HG02970 (cell line): ENCODE results near the gene CCND1.

Experiments
- ATAC-seq: cut with Tn5 transposase; IDR thresholded peaks from one replicate; pipeline ENCODE4 v1.9.1; 2021; ENCODE audit warnings: mild to moderate bottlenecking, moderate library complexity, moderate number of reproducible peaks; ENCODE audit not compliant: unreplicated experiment, low FRiP score

The CCND1 gene

DNA sequence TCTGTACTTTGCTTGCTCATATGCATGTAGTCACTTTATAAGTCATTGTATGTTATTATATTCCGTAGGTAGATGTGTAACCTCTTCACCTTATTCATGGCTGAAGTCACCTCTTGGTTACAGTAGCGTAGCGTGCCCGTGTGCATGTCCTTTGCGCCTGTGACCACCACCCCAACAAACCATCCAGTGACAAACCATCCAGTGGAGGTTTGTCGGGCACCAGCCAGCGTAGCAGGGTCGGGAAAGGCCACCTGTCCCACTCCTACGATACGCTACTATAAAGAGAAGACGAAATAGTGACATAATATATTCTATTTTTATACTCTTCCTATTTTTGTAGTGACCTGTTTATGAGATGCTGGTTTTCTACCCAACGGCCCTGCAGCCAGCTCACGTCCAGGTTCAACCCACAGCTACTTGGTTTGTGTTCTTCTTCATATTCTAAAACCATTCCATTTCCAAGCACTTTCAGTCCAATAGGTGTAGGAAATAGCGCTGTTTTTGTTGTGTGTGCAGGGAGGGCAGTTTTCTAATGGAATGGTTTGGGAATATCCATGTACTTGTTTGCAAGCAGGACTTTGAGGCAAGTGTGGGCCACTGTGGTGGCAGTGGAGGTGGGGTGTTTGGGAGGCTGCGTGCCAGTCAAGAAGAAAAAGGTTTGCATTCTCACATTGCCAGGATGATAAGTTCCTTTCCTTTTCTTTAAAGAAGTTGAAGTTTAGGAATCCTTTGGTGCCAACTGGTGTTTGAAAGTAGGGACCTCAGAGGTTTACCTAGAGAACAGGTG lies 11.1 kb downstream of the CCND1 start:
- no peak for ATAC-seq

DNA sequence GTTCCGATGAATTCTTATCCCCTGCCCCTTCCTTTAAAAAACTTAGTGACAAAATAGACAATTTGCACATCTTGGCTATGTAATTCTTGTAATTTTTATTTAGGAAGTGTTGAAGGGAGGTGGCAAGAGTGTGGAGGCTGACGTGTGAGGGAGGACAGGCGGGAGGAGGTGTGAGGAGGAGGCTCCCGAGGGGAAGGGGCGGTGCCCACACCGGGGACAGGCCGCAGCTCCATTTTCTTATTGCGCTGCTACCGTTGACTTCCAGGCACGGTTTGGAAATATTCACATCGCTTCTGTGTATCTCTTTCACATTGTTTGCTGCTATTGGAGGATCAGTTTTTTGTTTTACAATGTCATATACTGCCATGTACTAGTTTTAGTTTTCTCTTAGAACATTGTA lies 12.0 kb downstream of the CCND1 start:
- no peak for ATAC-seq

DNA sequence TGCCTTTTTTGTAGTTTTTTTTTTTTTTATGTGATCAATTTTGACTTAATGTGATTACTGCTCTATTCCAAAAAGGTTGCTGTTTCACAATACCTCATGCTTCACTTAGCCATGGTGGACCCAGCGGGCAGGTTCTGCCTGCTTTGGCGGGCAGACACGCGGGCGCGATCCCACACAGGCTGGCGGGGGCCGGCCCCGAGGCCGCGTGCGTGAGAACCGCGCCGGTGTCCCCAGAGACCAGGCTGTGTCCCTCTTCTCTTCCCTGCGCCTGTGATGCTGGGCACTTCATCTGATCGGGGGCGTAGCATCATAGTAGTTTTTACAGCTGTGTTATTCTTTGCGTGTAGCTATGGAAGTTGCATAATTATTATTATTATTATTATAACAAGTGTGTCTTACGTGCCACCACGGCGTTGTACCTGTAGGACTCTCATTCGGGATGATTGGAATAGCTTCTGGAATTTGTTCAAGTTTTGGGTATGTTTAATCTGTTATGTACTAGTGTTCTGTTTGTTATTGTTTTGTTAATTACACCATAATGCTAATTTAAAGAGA lies 12.5 kb downstream of the CCND1 start:
- ATAC-seq: no peak

DNA sequence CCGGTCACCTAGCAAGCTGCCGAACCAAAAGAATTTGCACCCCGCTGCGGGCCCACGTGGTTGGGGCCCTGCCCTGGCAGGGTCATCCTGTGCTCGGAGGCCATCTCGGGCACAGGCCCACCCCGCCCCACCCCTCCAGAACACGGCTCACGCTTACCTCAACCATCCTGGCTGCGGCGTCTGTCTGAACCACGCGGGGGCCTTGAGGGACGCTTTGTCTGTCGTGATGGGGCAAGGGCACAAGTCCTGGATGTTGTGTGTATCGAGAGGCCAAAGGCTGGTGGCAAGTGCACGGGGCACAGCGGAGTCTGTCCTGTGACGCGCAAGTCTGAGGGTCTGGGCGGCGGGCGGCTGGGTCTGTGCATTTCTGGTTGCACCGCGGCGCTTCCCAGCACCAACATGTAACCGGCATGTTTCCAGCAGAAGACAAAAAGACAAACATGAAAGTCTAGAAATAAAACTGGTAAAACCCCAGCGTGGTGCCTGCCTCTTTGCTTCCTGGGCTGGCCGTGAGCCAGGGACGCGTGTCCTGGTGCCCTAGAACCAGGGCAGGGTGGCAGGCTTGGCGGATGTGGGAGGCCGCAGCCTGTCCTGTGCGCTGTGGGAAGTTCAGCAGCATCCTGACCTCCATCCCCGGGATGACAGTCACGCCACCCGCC lies 13.2 kb downstream of the CCND1 start:
- no peak for ATAC-seq

DNA sequence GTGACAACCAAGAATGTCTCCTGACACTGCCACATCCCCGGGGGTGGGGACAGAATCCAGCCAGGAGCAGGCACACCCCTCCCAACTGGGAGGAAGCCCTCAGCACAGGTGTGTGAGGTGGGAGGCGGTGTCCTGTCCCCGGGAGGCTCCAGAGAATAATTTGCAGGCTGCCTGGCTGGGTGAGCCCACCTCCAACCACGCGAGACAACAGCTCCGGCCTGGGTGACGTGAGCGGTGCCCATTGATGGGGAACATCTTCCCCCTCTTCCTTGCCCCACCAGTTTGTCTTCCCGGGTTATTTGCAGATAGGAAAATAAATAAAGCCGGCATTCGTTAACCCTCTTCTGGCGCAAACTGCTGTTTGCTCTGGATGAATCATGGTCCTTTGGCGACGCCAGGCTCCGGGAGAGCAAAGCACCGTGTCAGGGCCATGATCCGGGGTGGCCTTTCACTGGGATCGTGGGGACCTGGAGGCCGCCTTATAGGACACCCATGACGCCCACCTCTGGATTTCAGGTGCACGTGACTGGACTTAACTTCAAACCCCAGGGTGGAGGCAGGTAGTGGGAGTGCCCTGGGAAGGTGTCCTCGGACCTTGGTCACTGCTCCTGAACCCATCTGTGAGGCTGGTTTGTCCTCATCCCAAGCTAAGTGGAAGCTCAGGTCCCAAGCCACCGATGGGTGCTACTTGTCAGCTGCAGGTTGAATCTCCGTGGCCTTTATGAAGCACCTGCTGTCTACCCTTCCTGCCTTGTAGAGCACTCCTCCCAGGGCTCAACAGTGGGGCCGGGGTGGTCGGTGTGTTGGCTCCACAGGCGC lies 13.9 kb downstream of the CCND1 start:
- no peak for ATAC-seq

DNA sequence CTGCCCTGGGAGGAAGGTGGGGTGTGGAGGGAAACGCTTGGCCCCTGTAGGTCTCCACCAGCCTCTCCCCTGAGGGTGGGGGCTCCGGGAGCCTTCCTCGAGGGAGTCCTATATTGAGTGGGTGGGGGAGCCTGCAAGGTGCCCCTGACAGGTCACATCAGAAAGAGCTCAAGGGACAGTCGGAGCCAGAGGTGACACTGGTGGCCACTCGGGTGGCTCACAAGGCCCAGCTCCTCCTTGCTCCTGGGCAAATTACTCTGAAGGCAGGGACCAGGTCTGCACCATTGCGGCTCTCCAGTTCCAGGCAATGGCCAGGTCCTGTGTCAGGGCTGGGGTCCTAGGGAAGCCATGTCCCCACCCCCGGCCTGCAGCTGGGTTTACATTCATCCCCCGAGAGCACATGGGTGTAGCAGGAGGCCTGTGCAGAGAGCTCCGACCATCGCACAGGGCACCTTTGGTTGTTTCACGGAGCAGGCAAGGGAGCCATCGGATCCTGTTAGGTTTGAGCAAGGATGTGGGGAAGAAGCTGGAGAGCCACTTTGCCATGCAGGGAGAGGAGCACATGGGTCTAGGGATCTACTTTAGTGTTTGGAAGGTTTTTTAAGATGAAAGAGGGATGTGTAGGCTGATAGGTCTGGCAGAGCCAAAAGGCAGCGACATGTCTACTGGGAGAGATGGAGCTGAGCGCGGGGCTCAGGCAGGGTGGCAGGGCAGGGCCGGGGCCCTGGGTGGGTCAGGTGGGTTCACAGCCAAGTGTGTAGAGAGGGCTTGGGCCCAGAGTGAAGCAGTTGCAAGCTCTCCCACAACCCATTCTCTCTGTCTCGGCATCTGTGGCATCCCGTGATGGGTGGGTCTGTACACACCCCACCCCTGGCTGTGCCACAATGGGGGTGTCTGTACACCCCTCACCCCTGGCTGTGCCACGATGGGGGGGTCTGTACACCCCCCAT lies 14.8 kb downstream of the CCND1 start:
- no peak for ATAC-seq

DNA sequence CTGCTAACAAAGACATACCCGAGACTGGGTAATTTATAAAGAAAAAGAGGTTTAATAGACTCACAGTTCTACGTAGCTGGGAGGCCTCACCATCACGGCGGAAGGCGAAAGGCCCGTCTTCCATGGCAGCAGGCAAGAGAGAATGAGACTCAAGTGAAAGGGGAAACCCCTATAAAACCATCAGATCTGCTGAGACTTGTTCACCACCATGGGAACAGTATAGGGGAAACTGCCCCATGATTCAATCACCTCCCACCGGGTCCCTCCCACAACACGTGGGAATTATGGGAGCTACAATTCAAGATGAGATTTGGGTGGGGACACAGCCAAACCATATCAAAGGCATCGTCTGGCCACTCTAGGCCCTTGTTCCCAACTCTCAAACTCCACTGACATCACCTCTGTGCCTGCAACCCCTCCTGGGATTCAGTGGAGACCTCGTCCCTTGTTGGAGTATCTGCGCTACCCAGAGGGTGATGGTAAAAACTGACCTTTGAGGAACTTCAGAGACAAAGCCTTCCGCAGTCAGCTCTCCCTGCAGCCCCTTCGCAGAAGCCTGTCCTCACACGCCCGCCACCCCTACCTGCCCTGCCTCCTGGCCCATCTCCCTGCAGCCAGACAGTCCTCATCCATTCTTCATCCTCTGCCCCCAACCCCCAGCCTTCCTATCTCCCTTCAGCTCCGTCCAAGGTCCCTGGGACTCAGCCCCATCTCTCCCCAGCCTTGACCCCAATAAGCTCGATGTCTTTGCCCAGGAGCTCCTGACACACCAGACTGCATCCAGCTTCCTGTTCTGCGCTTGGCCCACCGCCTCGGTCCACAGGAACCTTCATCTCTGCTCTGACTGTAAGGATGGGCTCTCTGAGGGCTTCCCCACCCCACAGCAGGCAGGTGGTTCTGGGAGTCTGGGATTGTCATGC lies 15.8 kb downstream of the CCND1 start:
- no peak for ATAC-seq

DNA sequence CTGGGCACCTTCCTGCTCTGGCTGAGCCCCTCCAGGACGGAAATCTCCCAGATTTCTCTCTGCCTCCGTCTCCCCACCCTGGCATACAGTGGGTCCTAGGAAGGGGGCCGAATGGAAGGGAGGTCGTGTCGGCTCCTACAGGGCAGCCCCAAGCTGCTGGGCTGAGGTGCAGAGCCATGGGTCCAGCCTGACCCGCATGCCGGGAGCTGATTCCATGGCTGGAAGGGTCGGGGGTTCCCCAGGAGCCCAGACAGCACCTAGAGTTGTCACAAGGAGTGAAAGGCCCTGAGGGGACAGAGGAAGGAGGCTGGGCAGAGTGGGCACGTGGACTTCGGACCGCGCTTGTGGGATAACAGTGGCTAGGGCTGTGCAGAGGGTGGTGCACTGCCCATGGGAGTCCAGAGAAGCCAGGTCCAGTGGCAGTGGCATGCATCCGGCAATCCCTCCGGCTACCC lies 16.5 kb downstream of the CCND1 start:
- ATAC-seq: no peak

DNA sequence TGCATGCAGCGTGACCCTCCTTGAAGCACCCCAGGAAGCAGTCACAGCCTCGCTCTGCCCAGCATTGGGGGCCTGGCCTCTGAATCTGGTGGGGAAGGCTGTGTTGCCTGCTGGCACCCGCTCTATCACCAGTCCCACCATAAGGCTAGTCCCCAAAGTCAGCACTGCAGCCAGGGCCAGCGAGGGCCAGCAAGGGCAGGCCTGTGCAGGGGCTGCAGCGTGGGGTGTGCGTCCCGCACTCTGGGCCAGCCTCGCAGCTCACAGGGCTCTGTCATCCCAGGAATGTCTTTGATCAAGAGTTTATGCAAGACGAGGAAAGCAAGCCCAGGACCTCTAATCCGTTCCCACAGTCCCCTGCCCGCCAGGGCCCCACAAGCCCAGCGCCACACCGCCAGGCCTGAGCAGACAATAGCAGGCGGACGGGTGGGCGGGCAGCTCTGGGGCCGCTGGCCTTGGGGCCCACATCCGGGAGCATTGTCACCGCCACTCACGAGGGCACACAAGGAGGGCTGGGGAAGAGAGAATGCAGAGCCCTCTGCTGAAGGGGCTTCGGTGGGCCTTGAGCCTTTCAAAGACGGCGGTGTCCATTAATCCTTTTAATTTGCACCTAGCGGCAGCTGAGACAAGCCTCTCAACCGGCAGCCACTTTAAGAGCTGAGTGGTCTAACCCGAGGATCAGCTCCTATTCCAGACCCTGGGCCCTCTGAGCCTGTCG lies 17.1 kb downstream of the CCND1 start:
- no peak for ATAC-seq

DNA sequence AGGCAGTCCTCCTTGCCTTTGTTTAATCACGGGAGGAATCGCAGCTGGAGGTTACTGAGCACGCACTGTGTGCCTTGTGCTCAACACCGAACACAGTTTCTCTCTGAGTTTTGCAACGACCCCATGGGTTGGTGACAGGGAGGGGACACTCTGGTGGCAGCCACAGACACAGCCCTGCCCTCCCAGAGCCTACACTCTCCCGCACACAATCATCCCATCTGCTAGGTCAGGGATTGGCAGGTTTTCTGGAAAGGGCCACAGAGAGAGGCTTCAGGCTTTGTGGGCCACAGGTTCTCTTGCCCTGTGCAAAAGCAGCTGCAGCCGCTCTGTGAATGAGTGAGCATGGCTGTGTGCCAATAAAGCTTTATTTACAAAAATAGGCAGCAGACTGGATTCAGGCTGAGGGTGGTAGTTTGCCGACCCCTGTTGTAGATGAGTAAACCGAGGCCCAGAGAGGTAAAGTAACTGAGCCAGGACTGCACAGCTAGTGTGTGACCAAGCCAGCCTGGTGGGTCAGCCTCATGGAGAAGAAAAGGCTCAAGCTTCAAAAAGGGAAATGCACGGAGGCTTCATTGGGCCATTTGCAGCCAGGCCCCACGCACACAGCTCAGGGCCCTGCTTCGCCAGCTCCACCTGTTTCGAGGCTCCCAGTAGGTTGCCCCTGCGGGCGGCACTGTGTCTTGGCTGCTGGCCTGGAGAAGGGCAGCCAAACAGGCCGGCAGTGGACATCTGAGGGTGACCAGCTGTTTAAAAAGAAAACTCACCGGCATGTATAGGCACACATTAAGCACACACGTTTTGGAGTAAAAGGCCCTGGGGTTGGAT lies 17.9 kb downstream of the CCND1 start:
- no peak for ATAC-seq

DNA sequence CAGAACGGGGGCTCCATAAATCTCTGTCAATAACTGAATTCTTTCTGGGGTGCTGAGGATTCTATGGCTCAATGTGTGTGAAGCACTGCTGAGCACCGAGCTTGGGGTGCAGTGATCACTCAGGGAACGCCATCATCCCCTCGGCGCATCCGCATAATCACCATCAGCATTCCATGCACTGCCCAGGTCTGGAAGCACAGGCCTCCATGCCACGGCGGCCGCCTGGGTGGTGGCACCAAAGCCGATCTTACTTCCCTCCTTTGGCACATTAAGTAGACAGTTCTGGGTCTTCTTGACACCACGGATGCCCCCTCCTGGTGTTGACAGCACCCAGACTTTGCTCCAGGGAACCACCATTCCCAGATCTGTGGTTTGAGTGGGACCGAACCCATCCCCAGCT lies 18.6 kb downstream of the CCND1 start:
- ATAC-seq: no peak

DNA sequence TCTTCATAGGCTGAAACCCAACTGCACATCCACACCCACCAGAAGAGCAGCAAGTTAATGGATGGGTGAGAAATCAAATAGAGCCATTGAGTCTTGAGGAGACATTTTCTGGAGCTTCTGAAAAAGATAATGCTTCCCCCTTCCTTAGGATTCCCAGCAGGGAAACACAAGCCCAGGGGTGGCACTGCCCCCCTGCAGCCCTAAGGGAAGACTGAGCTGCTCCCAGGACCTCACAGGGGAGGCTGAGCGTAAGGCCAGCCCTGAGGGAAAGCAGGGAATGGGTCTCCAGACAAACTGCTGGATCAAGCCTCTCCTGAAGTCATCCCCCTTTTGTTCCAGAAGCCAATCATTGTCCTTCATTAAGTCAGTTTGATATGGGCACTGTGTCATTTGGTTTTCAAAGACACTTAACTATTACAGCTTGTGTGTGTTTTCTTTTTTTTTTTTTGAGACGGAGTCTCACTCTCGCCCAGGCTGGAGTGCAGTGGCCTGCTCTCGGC lies 19.1 kb downstream of the CCND1 start:
- no peak for ATAC-seq

DNA sequence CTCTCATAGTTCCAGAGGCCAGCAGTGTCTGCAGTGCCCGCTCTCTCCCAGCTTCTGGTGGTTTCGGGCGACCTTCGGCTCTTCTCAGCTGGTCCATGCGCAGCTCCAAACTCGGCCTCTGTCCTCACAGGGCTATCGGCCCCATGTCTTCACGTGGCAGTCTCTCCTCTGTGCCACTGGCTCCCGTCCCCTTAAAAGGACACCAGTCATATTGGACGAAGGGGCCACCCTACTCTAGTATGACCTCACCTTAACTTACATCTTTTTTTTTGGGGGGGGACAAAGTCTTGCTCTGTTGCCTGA lies 20.4 kb downstream of the CCND1 start:
- no peak for ATAC-seq

DNA sequence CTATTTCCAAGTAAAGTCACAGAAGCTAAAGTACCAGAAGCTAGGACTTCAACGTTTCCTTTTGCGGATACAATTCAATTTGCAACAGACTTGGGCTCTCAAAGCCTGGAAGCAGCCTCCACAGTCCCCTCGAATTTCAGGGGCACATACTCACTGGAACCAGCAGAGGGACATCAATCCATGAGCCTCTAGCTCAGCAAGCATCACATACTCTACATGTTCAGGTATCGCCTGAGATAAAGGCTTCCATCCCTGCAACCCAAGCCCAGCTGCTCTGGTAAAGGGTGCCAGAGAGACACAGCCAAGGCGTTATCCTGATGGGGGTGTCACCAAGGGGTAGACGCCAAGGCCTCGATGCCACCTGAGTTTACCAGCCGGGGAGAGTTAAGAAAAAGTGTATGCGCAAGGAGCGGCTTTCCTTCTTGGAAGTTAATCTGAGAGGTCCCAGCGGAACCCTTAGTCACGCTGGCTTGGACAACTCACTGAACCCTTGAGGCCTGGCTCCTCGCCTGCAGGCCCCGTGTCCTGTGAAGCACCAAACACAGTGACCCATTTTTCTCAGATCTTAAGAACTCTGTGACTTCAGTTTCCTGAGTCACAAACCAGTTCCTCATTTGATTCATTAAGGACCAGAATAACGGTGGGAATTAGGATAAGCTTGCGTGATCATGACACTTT lies 21.2 kb downstream of the CCND1 start:
- no peak for ATAC-seq

DNA sequence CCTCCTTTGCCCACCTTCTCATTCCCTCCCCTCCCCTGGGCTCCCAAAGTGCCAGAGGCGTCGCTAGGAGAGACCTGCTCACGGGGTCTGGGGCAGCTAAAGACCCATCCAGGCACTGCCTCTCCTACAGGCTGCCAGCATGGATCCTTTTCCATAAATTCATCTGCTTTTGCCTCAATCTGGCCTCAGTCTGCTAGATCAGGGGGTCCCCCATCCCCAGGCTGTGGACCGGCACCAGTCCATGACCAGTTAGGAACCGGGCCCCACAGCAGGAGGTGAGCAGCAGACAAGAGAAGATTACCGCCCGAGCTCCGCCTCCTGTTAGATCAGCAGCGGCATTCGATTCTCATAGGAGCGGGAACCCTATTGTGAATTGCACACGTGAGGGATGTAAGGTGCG lies 21.9 kb downstream of the CCND1 start:
- ATAC-seq: no peak

DNA sequence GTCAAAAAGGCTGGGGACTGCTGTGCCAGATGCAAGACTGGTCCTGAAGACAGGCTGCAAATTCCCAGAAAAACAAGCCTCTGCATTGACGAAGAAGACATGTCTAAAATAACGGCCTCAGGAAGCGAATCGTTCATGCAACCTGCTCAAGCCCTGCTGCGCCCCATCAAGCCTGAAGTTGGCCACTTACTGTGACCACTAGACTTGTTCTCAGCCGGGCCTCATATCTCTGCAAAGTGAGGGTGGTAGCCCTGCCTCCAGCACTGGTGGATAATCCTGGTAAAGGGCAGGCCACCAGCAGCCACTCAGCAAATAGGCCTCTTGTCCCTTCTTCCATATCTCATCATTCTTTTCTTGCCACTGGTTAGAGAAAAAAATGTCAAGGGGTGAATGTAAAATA lies 22.4 kb downstream of the CCND1 start:
- no peak for ATAC-seq
